Measurements from ENCODE around the gene DRC1. TPM values are rescaled to one million over a fixed set of nuclear protein-coding genes. Genes with fewer than 3 reads are reported as not detected.

Gene DRC1
- total and polyA plus RNA-seq, 4 donors, result 2.5 to 18.4 (median 8.8) TPM

DNA sequence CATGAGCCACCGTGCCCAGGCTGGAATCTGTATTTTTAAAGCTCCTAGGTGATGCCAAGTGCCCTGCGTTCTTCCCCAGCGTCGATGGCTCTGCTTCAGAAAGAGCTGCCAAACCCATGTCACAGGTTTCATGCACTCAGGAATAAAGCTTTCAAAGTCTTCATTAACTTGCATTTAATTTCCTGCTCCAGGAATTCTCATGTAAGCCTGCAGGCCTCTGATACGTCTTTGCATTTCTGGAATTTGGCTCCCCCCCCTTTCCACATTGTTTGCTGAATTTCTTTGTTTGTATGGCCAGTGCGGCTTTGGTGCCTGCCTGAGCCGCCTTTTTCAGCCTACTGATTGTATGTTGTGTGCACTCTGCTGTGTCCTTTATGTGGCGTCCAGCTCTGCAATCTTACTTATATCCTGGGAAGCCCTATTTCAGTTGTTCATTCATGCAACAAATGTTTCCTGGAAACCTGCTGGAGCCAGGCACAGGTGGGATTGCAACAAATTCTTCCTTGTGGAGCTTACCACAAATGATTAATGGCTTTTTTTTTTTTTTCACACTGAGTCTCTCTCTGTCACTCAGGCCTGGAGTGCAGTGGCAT is 94.1 kb downstream of the DRC1 start:
- Histone ChIP-seq H3K27me3 (ENCODE audit: control insufficient read depth in 3 of 3, insufficient read depth in 3 of 3, low read length in 2 of 3) (no peaks in the 10 kb centered on the region), H3K9me3 (ENCODE audit: control insufficient read depth in 4 of 4, insufficient read depth in 3 of 4, low read length in 3 of 4) (no peaks in the 10 kb centered on the region), H3K36me3 (ENCODE audit: control insufficient read depth in 4 of 4, insufficient read depth in 4 of 4, low read length in 4 of 4) (no peaks in the 10 kb centered on the region), H3K27ac (ENCODE audit: low read depth in 1 of 2, low read length in 1 of 2) (no peak overlapping the region), H3K9ac (ENCODE audit: insufficient read depth in 1 of 2, low read length in 2 of 2) (no peak overlapping the region), H3K4me1 (ENCODE audit: control insufficient read depth in 5 of 5, insufficient read depth in 5 of 5, low read length in 5 of 5) (no peaks in the 10 kb centered on the region), H3K4me3 (no peak overlapping the region)
- WGBS, 2 donors, result 80 to 81% methylated on average over 8 of the region's 8 CpGs
- DNase-seq (peak in 1 of 3 donors; percentile 13), ATAC-seq (ENCODE audit: insufficient read depth, low FRiP score) (no peak)
- TF ChIP-seq, protein P1, sequence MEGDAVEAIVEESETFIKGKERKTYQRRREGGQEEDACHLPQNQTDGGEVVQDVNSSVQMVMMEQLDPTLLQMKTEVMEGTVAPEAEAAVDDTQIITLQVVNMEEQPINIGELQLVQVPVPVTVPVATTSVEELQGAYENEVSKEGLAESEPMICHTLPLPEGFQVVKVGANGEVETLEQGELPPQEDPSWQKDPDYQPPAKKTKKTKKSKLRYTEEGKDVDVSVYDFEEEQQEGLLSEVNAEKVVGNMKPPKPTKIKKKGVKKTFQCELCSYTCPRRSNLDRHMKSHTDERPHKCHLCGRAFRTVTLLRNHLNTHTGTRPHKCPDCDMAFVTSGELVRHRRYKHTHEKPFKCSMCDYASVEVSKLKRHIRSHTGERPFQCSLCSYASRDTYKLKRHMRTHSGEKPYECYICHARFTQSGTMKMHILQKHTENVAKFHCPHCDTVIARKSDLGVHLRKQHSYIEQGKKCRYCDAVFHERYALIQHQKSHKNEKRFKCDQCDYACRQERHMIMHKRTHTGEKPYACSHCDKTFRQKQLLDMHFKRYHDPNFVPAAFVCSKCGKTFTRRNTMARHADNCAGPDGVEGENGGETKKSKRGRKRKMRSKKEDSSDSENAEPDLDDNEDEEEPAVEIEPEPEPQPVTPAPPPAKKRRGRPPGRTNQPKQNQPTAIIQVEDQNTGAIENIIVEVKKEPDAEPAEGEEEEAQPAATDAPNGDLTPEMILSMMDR (IDR thresholded peaks at IDR 0.05; ENCODE audit: control extremely low read depth, extremely low read depth), result no peak

DNA sequence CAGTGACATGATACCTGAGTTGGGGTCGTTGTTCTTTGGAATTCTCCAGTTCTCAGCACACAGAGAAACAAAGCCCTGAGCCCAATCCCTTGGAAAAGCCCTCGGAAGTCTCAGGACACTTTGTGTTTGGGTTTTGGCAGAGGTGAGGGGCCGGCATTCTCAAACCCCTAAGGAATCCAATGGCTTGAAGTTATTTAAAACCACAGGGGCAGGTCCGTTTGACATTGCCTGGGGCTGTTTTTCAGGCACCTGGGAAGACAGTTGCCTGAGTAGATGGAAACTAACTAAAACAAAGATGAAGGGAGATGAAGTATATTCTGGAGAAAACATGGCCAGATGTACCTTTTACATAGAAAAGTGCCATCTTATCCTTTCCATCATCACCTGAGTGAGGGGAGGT is 98.7 kb downstream of the DRC1 start:
- H3K27me3 ChIP-seq (ENCODE audit: control insufficient read depth in 3 of 3, insufficient read depth in 3 of 3, low read length in 2 of 3), result peaks cover 0 to 2% (median 0%) of the 10 kb centered on the region in 3 donors
- H3K4me1 ChIP-seq (ENCODE audit: control insufficient read depth in 5 of 5, insufficient read depth in 5 of 5, low read length in 5 of 5), result peaks cover 0 to 11% (median 0%) of the 10 kb centered on the region in 5 donors
- WGBS, 2 donors, result 75 to 78% methylated on average over 4 of the region's 4 CpGs
- no peak for ATAC-seq (ENCODE audit: insufficient read depth, low FRiP score)
- H3K27ac ChIP-seq (ENCODE audit: low read depth in 1 of 2, low read length in 1 of 2), result no peak overlapping the region
- no peak overlapping the region for H3K4me3 ChIP-seq
- H3K9ac ChIP-seq (ENCODE audit: insufficient read depth in 1 of 2, low read length in 2 of 2), result no peak overlapping the region
- TF ChIP-seq, protein P1 (IDR thresholded peaks at IDR 0.05; ENCODE audit: control extremely low read depth, extremely low read depth), result no peak
- DNase-seq, result no peak
- no peaks in the 10 kb centered on the region for H3K36me3 ChIP-seq (ENCODE audit: control insufficient read depth in 4 of 4, insufficient read depth in 4 of 4, low read length in 4 of 4)
- H3K9me3 ChIP-seq (ENCODE audit: control insufficient read depth in 4 of 4, insufficient read depth in 3 of 4, low read length in 3 of 4), result no peaks in the 10 kb centered on the region

DNA sequence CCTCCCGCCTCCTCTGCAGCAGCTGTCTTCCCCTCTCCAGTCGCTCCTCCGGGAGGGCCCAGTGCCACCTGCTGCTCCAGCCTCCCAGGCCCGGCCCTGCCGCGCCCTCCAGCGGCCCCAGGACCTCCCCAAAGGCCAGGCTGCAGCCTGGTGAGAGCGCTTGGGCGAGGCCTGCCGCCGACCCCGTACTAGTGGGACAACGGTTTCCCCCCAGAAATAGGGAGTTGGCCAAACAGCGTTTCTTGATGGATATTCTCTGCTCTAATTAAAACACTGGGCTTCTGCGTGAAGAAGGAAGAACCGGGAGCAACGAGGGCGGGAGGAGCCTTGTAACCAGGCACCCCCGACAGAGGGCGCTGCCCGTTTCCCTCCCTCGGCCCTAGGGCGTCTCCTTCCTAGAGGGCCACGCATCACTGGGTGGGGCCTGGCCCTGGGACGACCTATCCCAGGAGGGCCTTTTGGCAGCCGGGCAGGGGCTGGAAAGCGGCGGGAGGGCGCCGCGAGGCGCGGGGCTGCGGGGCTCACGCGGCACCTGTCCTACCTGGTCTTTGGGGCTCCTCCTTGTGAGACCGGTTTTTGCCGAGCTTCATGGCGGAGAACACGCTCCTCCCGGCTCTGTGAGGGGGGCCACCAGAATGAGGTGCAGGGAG is 101.6 kb downstream of the DRC1 start:
- ATAC-seq (ENCODE audit: insufficient read depth, low FRiP score) (peak; percentile 94), DNase-seq (peak; percentile 68 to 77 (median 72))
- no peaks in the 10 kb centered on the region for H3K9me3 ChIP-seq (ENCODE audit: control insufficient read depth in 4 of 4, insufficient read depth in 3 of 4, low read length in 3 of 4)
- no peak overlapping the region for H3K9ac ChIP-seq (ENCODE audit: insufficient read depth in 1 of 2, low read length in 2 of 2)
- peak overlapping the region; percentile 17 for H3K4me3 ChIP-seq
- H3K4me1 ChIP-seq (ENCODE audit: control insufficient read depth in 5 of 5, insufficient read depth in 5 of 5, low read length in 5 of 5), result peaks cover 0 to 11% (median 0%) of the 10 kb centered on the region in 5 donors
- H3K27me3 ChIP-seq (ENCODE audit: control insufficient read depth in 3 of 3, insufficient read depth in 3 of 3, low read length in 2 of 3), result peaks cover 0 to 2% (median 0%) of the 10 kb centered on the region in 3 donors
- H3K36me3 ChIP-seq (ENCODE audit: control insufficient read depth in 4 of 4, insufficient read depth in 4 of 4, low read length in 4 of 4), result no peaks in the 10 kb centered on the region
- H3K27ac ChIP-seq (ENCODE audit: low read depth in 1 of 2, low read length in 1 of 2), result no peak overlapping the region
- 3 to 4% methylated on average over 39 to 41 of the region's 41 CpGs for WGBS, 2 donors
- TF ChIP-seq, protein P1 (IDR thresholded peaks at IDR 0.05; ENCODE audit: control extremely low read depth, extremely low read depth), result peak; percentile 45
